ENCODE results near the gene FAM237A.

Gene FAM237A

GRCh38 chr2:206692971-206693370 lies 50.7 kb downstream of the FAM237A start:
- no peak for DNase-seq

GRCh38 chr2:206693399-206694137 lies 51.3 kb downstream of the FAM237A start:
- peak; percentile 56 for DNase-seq

GRCh38 chr2:206696910-206697309 lies 54.6 kb downstream of the FAM237A start:
- no peak for DNase-seq

- no peak for DNase-seq
Measured at GRCh38 chr2:206698811-206699210, 56.5 kb downstream of the FAM237A start.

Measured in NCI-H1105 (cell line).